ENCODE results near the gene RAB7A. TPM values are rescaled to one million over a fixed set of nuclear protein-coding genes. Genes with fewer than 3 reads are reported as not detected.

RAB7A gene
- polyA plus RNA-seq, 3 donors = 192 to 261 (median 223) TPM

GRCh38 chr3:128746881-128747280, 20.9 kb downstream of the RAB7A start:
- H3K36me3 Mint-ChIP-seq = peaks cover 22 to 46% of the 10 kb centered on the region in 2 donors
- H3K27me3 ChIP-seq (ENCODE audit: control insufficient read depth in 2 of 2, insufficient read depth in 2 of 2, low read length in 2 of 2) = no peaks in the 10 kb centered on the region
- peak overlapping the region in 1 of 7 donors; percentile 36 for H3K27ac Mint-ChIP-seq
- H3K4me2 ChIP-seq (replicated peaks; ENCODE audit: extremely low read depth, low read length, poor library complexity, severe bottlenecking) = no peak overlapping the region
- H2AFZ ChIP-seq (ENCODE audit: insufficient read depth, low read depth, low read length, poor library complexity, severe bottlenecking) = no peak overlapping the region
- peaks cover 0 to 2% (median 0%) of the 10 kb centered on the region in 3 donors for H3K27me3 Mint-ChIP-seq (ENCODE audit: low read depth in 3 of 3)
- H3K36me3 ChIP-seq (replicated peaks in 1 of 2; ENCODE audit: control insufficient read depth in 1 of 2, insufficient read depth in 2 of 2, low read length in 2 of 2) = peaks cover 6 to 39% of the 10 kb centered on the region in 2 donors
- no peak for DNase-seq
- H3K4me3 Mint-ChIP-seq = no peak overlapping the region
- H3K9ac ChIP-seq (ENCODE audit: insufficient read depth, low read length, poor library complexity, severe bottlenecking) = no peak overlapping the region
- intact Hi-C loops (cut with micrococcal nuclease) = no loop called here
- WGBS (ENCODE audit: insufficient coverage) = no CpG with 5 or more reads among the region's 2 CpGs
- peaks cover 17 to 18% of the 10 kb centered on the region in 2 donors for H3K4me1 ChIP-seq (ENCODE audit: control insufficient read depth in 1 of 2, insufficient read depth in 2 of 2, low read length in 2 of 2)
- peaks cover 100% of the 10 kb centered on the region for H3K79me2 ChIP-seq (ENCODE audit: insufficient read depth, low read length)
- H3K4me1 Mint-ChIP-seq = peaks cover 39% of the 10 kb centered on the region
- peaks cover 100% of the 10 kb centered on the region for H4K20me1 ChIP-seq (ENCODE audit: insufficient read depth, low read length)
- no peak for TF ChIP-seq CTCF (IDR thresholded peaks at IDR 0.05)
- H3K9me3 Mint-ChIP-seq = peaks cover 0 to 8% (median 5%) of the 10 kb centered on the region in 7 donors
- peaks cover 0 to 4% of the 10 kb centered on the region in 2 donors for H3K9me3 ChIP-seq (replicated peaks in 1 of 2; ENCODE audit: control insufficient read depth in 1 of 2, insufficient read depth in 1 of 2, low read length in 2 of 2)
- no peak overlapping the region for H3K4me3 ChIP-seq (replicated peaks in 1 of 3; ENCODE audit: low read depth in 2 of 3, low read length in 3 of 3)
- H3K27ac ChIP-seq (ENCODE audit: low read depth in 1 of 2, low read length in 2 of 2) = no peak overlapping the region

GRCh38 chr3:128748557-128748956, 22.6 kb downstream of the RAB7A start:
- no peak overlapping the region for H3K4me3 ChIP-seq (replicated peaks in 1 of 3; ENCODE audit: low read depth in 2 of 3, low read length in 3 of 3)
- peaks cover 13 to 36% of the 10 kb centered on the region in 2 donors for H3K36me3 Mint-ChIP-seq
- H3K27me3 Mint-ChIP-seq (ENCODE audit: low read depth in 3 of 3) = peaks cover 0 to 2% (median 2%) of the 10 kb centered on the region in 3 donors
- H2AFZ ChIP-seq (ENCODE audit: insufficient read depth, low read depth, low read length, poor library complexity, severe bottlenecking) = no peak overlapping the region
- H3K9ac ChIP-seq (ENCODE audit: insufficient read depth, low read length, poor library complexity, severe bottlenecking) = no peak overlapping the region
- no peaks in the 10 kb centered on the region for H3K9me3 ChIP-seq (replicated peaks in 1 of 2; ENCODE audit: control insufficient read depth in 1 of 2, insufficient read depth in 1 of 2, low read length in 2 of 2)
- H3K4me2 ChIP-seq (replicated peaks; ENCODE audit: extremely low read depth, low read length, poor library complexity, severe bottlenecking) = no peak overlapping the region
- peak; percentile 30 to 54 (median 36) for DNase-seq
- H3K27ac Mint-ChIP-seq = peak overlapping the region; percentile 23 to 89 (median 73)
- H3K36me3 ChIP-seq (replicated peaks in 1 of 2; ENCODE audit: control insufficient read depth in 1 of 2, insufficient read depth in 2 of 2, low read length in 2 of 2) = peaks cover 5 to 23% of the 10 kb centered on the region in 2 donors
- peaks cover 0 to 2% (median 0%) of the 10 kb centered on the region in 7 donors for H3K9me3 Mint-ChIP-seq
- peaks cover 100% of the 10 kb centered on the region for H3K79me2 ChIP-seq (ENCODE audit: insufficient read depth, low read length)
- WGBS (ENCODE audit: insufficient coverage) = 55% methylated on average over 2 of the region's 4 CpGs
- peaks cover 17 to 18% of the 10 kb centered on the region in 2 donors for H3K4me1 ChIP-seq (ENCODE audit: control insufficient read depth in 1 of 2, insufficient read depth in 2 of 2, low read length in 2 of 2)
- no peaks in the 10 kb centered on the region for H3K27me3 ChIP-seq (ENCODE audit: control insufficient read depth in 2 of 2, insufficient read depth in 2 of 2, low read length in 2 of 2)
- intact Hi-C loops (cut with micrococcal nuclease) = no loop called here
- peak overlapping the region in 1 of 2 donors; percentile 66 for H3K27ac ChIP-seq (ENCODE audit: low read depth in 1 of 2, low read length in 2 of 2)
- no peak for TF ChIP-seq CTCF (IDR thresholded peaks at IDR 0.05)
- H3K4me3 Mint-ChIP-seq = no peak overlapping the region
- peaks cover 47% of the 10 kb centered on the region for H3K4me1 Mint-ChIP-seq
- H4K20me1 ChIP-seq (ENCODE audit: insufficient read depth, low read length) = peaks cover 100% of the 10 kb centered on the region

All from CD14-positive monocyte (primary cell).